HG03108 (cell line): ENCODE measurements around the gene ABCC9.

Experiments
- ATAC-seq: cut with Tn5 transposase; IDR thresholded peaks from one replicate; pipeline ENCODE4 v1.9.1; 2021; ENCODE audit warnings: moderate library complexity; ENCODE audit not compliant: unreplicated experiment

Gene ABCC9

GRCh38 chr12:21882635-21883034 lies 58.6 kb downstream of the ABCC9 start:
- ATAC-seq = no peak

- ATAC-seq = no peak
Measured at GRCh38 chr12:21881965-21882364, 59.3 kb downstream of the ABCC9 start.

- ATAC-seq = no peak
Measured at GRCh38 chr12:21879312-21879711, 61.9 kb downstream of the ABCC9 start.

GRCh38 chr12:21877293-21877982 lies 63.8 kb downstream of the ABCC9 start:
- no peak for ATAC-seq

GRCh38 chr12:21865846-21866245 lies 75.4 kb downstream of the ABCC9 start:
- no peak for ATAC-seq

GRCh38 chr12:21860534-21860933 lies 80.7 kb downstream of the ABCC9 start:
- ATAC-seq = no peak

GRCh38 chr12:21860128-21860527 lies 81.1 kb downstream of the ABCC9 start:
- ATAC-seq = no peak

- no peak for ATAC-seq
Measured at GRCh38 chr12:21852251-21852650, 89.0 kb downstream of the ABCC9 start.

- ATAC-seq = no peak
Measured at GRCh38 chr12:21851151-21851550, 90.1 kb downstream of the ABCC9 start.

GRCh38 chr12:21850419-21850818 lies 90.8 kb downstream of the ABCC9 start:
- ATAC-seq = no peak

- ATAC-seq = no peak
Measured at GRCh38 chr12:21849878-21850277, 91.3 kb downstream of the ABCC9 start.

GRCh38 chr12:21848192-21848591 lies 93.0 kb downstream of the ABCC9 start:
- ATAC-seq = no peak

- ATAC-seq = no peak
Measured at GRCh38 chr12:21843795-21844194, 97.4 kb downstream of the ABCC9 start.

- ATAC-seq = no peak
Measured at GRCh38 chr12:21839776-21840175, 101.5 kb downstream of the ABCC9 start.

GRCh38 chr12:21837847-21838246 lies 103.4 kb downstream of the ABCC9 start:
- ATAC-seq = no peak

GRCh38 chr12:21831791-21832344 lies 109.4 kb downstream of the ABCC9 start:
- no peak for ATAC-seq

GRCh38 chr12:21828779-21829178 lies 112.4 kb downstream of the ABCC9 start:
- ATAC-seq = no peak

GRCh38 chr12:21828136-21828775 lies 113.0 kb downstream of the ABCC9 start:
- ATAC-seq = no peak

GRCh38 chr12:21827083-21827482 lies 114.1 kb downstream of the ABCC9 start:
- ATAC-seq = no peak

- ATAC-seq = no peak
Measured at GRCh38 chr12:21826618-21826910, 114.7 kb downstream of the ABCC9 start.

GRCh38 chr12:21825886-21826617 lies 115.2 kb downstream of the ABCC9 start:
- no peak for ATAC-seq

- ATAC-seq = no peak
Measured at GRCh38 chr12:21823581-21823980, 117.6 kb downstream of the ABCC9 start.
